AG04449 (cell line): Measurements from ENCODE around the gene NDUFB3.

Experiments
- CTCF ChIA-PET: fragments of 350-600 bp; formaldehyde crosslinking; extraction: SDS; loops from one replicate; lab custom pipeline; 2021; ENCODE audit warnings: antibody characterized with exemption; lab: Yijun Ruan, JAX
- POLR2A ChIA-PET: fragments of 400-600, 350-600 bp; formaldehyde crosslinking; extraction: SDS; loops from one replicate; lab custom pipeline; 2020; ENCODE audit warnings: antibody characterized with exemption, inconsistent platforms; lab: Yijun Ruan, JAX
- DNase-seq: peaks from one replicate; pipeline ENCODE4 v3.0.0-alpha.2; 2010; ENCODE audit warnings: low read depth, low spot score
- H3K4me3 ChIP-seq: 2 replicates; pipeline ENCODE4 v1.5.1; 2011; ENCODE audit warnings: low read depth, mild to moderate bottlenecking, control low read depth, low read length
- TF ChIP-seq, protein P1 (sequence below): IDR thresholded peaks from one replicate; pipeline ENCODE4 v1.5.1; 2011; ENCODE audit warnings: mild to moderate bottlenecking, moderate library complexity, low read length, control low read depth, inconsistent platforms; ENCODE audit not compliant: insufficient read depth; ENCODE audit errors: missing control alignments

NDUFB3 gene

DNA sequence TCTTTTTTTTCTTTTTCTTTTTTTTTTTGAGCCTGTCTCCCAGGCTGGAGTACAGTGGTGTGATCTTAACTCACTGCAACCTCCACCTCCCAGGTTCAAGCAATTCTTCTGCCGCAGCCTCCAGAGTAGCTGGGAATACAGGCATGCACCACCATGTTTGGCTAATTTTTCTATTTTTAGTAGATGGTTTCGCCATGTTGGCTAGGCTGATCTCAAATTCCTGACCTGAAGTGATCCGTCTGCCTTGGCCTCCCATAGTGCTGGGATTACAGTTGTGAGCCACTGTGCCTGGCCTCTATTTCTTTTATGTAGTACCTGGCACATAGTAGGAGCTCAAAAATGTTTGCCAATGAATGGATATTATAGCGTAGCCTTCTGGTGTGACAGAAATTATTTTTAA, 37.4 kb downstream of the NDUFB3 start:
- TF ChIP-seq, protein P1, sequence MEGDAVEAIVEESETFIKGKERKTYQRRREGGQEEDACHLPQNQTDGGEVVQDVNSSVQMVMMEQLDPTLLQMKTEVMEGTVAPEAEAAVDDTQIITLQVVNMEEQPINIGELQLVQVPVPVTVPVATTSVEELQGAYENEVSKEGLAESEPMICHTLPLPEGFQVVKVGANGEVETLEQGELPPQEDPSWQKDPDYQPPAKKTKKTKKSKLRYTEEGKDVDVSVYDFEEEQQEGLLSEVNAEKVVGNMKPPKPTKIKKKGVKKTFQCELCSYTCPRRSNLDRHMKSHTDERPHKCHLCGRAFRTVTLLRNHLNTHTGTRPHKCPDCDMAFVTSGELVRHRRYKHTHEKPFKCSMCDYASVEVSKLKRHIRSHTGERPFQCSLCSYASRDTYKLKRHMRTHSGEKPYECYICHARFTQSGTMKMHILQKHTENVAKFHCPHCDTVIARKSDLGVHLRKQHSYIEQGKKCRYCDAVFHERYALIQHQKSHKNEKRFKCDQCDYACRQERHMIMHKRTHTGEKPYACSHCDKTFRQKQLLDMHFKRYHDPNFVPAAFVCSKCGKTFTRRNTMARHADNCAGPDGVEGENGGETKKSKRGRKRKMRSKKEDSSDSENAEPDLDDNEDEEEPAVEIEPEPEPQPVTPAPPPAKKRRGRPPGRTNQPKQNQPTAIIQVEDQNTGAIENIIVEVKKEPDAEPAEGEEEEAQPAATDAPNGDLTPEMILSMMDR, result no peak
- ChIA-PET CTCF (interaction anchor here (1.6 to 2.2 kb wide), 3 partner anchors 9 to 49 kb away, joined by 3 to 9 read pairs (median 8); no protein-coding TSS in a partner anchor), POLR2A (no interaction called here)
- DNase-seq, result no peak
- H3K4me3 ChIP-seq, result no peak overlapping the region

DNA sequence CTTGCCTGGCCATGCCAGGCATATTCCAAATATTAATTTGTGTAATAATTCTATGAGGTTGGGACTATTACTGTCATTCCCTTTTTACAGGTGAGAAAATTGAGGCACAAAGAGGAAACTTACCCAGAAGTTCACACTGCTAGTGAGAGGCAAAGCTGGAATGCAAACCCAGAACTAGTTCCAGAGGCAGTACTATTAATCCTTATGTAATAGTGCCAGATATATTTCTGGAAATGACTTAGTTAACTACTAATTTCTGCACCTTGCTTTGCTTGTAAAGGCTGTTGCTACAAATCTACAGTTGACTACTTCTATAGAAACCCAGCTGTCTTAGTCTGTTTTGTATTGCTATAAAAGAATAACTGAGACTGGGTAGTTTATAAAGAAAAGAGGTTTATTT, 38.8 kb downstream of the NDUFB3 start:
- no peak for DNase-seq
- no peak overlapping the region for H3K4me3 ChIP-seq
- ChIA-PET CTCF (interaction anchor here (1.2 to 2.0 kb wide), 3 partner anchors 18 to 49 kb away, joined by 3 to 8 read pairs (median 3); no protein-coding TSS in a partner anchor), POLR2A (no interaction called here)
- TF ChIP-seq, protein P1, result no peak

DNA sequence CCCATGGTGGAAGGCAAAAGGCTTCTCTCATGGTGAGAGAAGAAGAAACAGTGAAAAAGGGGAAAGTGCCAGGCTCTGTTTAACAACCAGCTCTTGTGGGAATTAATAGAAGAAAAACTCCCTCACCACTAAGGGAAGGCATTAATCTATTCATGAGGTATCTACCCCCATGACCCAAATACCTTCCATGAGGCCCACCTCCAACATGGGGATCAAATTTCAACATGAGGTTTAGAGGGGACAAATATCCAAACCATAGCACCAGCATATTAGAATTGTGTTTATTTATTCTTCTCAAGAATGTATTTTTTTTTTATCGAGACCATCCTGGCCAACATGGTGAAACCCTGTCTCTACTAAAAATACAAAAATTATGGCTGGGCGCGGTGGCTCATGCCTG, 39.3 kb downstream of the NDUFB3 start:
- CTCF ChIA-PET, result interaction anchor here (1.2 to 2.0 kb wide), 2 partner anchors 47 to 49 kb away, joined by 3 to 8 read pairs; no protein-coding TSS in a partner anchor
- POLR2A ChIA-PET, result no interaction called here
- TF ChIP-seq, protein P1, result no peak
- H3K4me3 ChIP-seq, result no peak overlapping the region
- DNase-seq, result no peak

DNA sequence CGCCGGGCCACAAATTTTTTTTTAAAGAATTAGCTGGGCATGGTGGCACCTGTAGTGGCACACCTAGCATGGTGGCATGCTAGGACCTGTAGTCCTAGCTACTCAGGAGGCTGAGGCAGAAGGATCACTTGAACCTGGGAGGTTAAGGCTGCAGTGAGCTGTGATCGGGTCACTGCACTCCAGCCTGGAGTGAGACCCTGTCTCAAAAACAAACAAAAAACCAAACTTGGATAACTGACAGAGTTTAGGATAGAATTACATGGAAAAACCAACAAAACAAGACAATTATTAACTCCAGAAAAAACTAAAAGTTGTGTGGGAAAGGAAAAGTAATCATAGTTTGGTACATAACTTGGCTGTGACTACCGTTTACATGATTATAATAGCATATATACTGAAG, 42.5 kb downstream of the NDUFB3 start:
- TF ChIP-seq, protein P1, result no peak
- POLR2A ChIA-PET, result no interaction called here
- H3K4me3 ChIP-seq, result no peak overlapping the region
- CTCF ChIA-PET, result interaction anchor here (0.6 to 8.4 kb wide), 2 partner anchors 40 to 45 kb away, joined by 3 to 90 read pairs; no protein-coding TSS in a partner anchor
- no peak for DNase-seq

DNA sequence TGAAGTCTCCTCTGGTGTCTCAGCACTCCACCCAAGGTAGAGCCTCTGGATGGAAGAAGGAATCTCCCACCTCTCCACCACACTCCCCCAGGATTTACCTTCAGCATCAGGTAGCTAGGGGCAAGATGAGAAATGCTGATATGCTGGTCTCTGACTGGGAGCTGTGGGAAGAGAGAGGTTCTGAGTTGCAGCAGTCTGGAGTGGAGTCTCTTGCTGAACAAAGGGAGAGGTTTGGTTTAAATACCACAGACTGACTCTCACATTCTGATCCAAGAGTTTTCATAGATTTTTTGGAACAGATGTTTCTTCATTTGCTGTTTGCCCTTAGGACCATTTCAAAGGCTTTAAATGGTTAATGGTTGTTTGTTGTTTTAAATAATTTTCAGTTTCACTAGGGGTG, 43.0 kb downstream of the NDUFB3 start:
- TF ChIP-seq, protein P1, result no peak
- ChIA-PET CTCF (interaction anchor here (0.6 to 8.4 kb wide), 2 partner anchors 41 to 44 kb away, joined by 3 to 90 read pairs; no protein-coding TSS in a partner anchor), POLR2A (interaction anchor here (0.7 kb wide), 1 partner anchor 202 kb away, joined by 3 read pairs; no protein-coding TSS in a partner anchor)
- DNase-seq, result no peak
- H3K4me3 ChIP-seq, result no peak overlapping the region

DNA sequence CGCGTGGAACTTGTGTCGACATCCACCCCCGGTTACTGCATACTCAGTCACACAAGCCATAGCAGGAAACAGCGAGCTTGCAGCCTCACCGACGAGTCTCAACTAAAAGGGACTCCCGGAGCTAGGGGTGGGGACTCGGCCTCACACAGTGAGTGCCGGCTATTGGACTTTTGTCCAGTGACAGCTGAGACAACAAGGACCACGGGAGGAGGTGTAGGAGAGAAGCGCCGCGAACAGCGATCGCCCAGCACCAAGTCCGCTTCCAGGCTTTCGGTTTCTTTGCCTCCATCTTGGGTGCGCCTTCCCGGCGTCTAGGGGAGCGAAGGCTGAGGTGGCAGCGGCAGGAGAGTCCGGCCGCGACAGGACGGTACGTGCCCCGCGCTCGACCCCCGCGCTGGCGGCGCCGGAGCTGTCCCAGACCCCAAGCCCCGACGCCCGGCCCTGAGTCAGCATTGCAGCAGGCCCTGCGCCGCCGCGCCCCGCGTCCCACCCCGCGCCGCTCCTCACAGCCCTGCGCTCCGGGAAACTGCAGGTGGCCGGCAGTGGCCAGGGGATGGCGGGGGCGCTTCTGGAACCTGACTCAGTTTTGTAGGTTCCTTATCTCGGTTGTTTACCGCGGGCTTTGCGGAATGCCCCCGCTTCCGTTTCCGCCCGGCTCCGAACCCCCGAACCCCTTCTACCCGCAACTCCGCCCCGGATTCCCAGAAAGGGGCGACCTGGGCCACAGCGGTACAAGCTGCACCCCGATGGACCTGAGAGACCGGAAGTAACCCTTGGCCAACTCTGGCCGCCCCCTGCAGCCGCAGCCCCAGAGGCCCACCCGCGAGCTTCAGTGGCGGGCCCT, 44.5 kb downstream of the NDUFB3 start, which contains the start of gene CFLAR:
CFLAR (plus strand) TSS at position 50 of the 844 bp plus-strand sequence. CDS start 13,702 bp downstream, outside the sequence.
- no peak for DNase-seq
- POLR2A ChIA-PET, result interaction anchor here (1.0 kb wide), 3 partner anchors 34 to 42 kb away, joined by 4 read pairs; no protein-coding TSS in a partner anchor
- CTCF ChIA-PET, result interaction anchor here (1.2 to 8.4 kb wide), 9 partner anchors 20 to 210 kb away, joined by 3 to 90 read pairs (median 14); no protein-coding TSS in a partner anchor

More for the DNA sequence above, 44.5 kb downstream of the NDUFB3 start, which contains the start of gene CFLAR:
- TF ChIP-seq, protein P1, result no peak
- H3K4me3 ChIP-seq, result peak within 1 kb of the TSS; percentile 61
